Suprapubic skin (tissue), 4 donors: ENCODE data around the gene GRIN2A.

Experiments
- POLR2A ChIP-seq, 2 donors: fragments of 450-650 bp; IDR thresholded peaks; one replicate each; pipeline ENCODE4 v1.6.1; 2017; ENCODE audit warnings: antibody characterized with exemption in 2 of 2, mild to moderate bottlenecking in 2 of 2, moderate library complexity in 2 of 2
- POLR2AphosphoS5 ChIP-seq, 3 donors: sonication (generic); formaldehyde crosslinking; IDR thresholded peaks; one replicate each; pipeline ENCODE4 v1.6.1; 2017; ENCODE audit warnings: antibody characterized with exemption in 3 of 3
- TF ChIP-seq, protein P1 (sequence below), 2 donors: fragments of 200-600 bp in 1 of 2; fragments of 450-650 bp in 1 of 2; sonication (generic) in 1 of 2; IDR thresholded peaks; one replicate each; pipeline ENCODE4 v1.5.1; 2016 to 2019; ENCODE audit warnings: antibody characterized with exemption in 2 of 2, mild to moderate bottlenecking in 1 of 2, moderate library complexity in 1 of 2

DNA sequence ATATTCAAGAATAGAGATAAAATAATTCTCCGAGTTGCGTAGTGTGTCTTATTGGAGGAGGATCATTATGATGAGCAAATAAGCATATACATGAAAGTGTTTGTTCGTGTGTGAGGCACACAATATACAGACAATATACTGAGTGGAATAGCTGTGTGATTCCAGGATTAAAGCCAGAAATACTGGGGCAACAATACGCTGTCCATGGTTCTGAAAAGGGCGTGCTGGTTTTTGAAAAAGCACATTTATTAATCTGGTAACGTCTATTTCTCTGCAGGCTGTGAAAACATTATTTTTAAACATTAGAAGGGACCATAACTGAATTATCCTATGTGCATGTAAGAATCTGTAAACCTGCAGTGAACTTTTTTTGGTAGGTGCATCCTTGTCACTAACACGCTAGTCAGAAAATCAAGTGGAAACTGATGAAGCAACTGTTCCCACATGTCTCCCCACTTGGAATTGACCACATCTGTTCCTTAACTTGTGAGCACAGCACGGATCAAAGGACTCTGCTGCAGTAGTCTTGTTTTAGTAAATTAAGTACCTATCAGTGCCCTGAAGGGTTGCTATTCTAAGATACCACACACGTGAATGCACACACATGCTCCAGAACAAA lies 346.0 kb downstream of the GRIN2A start:
- TF ChIP-seq, protein P1, sequence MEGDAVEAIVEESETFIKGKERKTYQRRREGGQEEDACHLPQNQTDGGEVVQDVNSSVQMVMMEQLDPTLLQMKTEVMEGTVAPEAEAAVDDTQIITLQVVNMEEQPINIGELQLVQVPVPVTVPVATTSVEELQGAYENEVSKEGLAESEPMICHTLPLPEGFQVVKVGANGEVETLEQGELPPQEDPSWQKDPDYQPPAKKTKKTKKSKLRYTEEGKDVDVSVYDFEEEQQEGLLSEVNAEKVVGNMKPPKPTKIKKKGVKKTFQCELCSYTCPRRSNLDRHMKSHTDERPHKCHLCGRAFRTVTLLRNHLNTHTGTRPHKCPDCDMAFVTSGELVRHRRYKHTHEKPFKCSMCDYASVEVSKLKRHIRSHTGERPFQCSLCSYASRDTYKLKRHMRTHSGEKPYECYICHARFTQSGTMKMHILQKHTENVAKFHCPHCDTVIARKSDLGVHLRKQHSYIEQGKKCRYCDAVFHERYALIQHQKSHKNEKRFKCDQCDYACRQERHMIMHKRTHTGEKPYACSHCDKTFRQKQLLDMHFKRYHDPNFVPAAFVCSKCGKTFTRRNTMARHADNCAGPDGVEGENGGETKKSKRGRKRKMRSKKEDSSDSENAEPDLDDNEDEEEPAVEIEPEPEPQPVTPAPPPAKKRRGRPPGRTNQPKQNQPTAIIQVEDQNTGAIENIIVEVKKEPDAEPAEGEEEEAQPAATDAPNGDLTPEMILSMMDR (IDR thresholded peaks at IDR 0.05) = no peak
- TF ChIP-seq POLR2A (IDR thresholded peaks at IDR 0.05) (no peak), POLR2AphosphoS5 (IDR thresholded peaks at IDR 0.05) (no peak)
